ENCODE measurements around the gene WDR18. TPM values are rescaled to one million over a fixed set of nuclear protein-coding genes. Genes with fewer than 3 reads are reported as not detected.

The WDR18 gene
- total RNA-seq, 1 experiment from 2014 or later, result 124 TPM

GRCh38 chr19:974564-975257 lies 9.4 kb upstream of the WDR18 start (continued):
- TF ChIP-seq SRF (IDR thresholded peaks at IDR 0.05; ENCODE audit: low read depth) (no peak), TCF7L2 (IDR thresholded peaks at IDR 0.05; ENCODE audit: borderline replicate concordance, extremely low read depth, insufficient read depth, insufficient read length) (no peak), JUND (IDR thresholded peaks at IDR 0.05) (no peak), ATF3 (IDR thresholded peaks at IDR 0.05) (no peak), POLR2A (IDR thresholded peaks at IDR 0.05; ENCODE audit: borderline replicate concordance, extremely low read depth, insufficient read depth, insufficient read length) (no peak), ZNF274 (IDR thresholded peaks at IDR 0.05; ENCODE audit: low read depth, low read length) (no peak), ZFX (IDR thresholded peaks at IDR 0.05) (no peak), CBX3 (IDR thresholded peaks at IDR 0.05; ENCODE audit: low read depth) (no peak), SIN3A (IDR thresholded peaks at IDR 0.05; ENCODE audit: low read depth) (no peak), POLR2AphosphoS5 (IDR thresholded peaks at IDR 0.05; ENCODE audit: low read depth, low read length) (no peak), EZH2phosphoT487 (IDR thresholded peaks at IDR 0.05; ENCODE audit: borderline replicate concordance) (no peak), FOSL1 (IDR thresholded peaks at IDR 0.05; ENCODE audit: low read depth) (no peak)

- DNase-seq (ENCODE audit: low read depth, low spot score) (no peak), ATAC-seq (no peak)
- Histone ChIP-seq H4K20me1 (ENCODE audit: insufficient read depth) (no peaks in the 10 kb centered on the region), H3K27ac (ENCODE audit: low read depth, low read length) (no peak overlapping the region), H3K9me2 (ENCODE audit: insufficient read depth) (no peaks in the 10 kb centered on the region), H2AFZ (ENCODE audit: low read depth, low read length, poor library complexity, severe bottlenecking) (no peak overlapping the region), H3K9me3 (ENCODE audit: control insufficient read depth in 1 of 2, insufficient read depth in 1 of 2, low read depth in 1 of 2, low read length in 2 of 2) (peaks cover 0 to 3% of the 10 kb centered on the region in 2 experiments; a peak in 2 of 4 replicates), H3K4me3 (replicated peaks in 1 of 2; ENCODE audit: low read depth in 1 of 2, low read length in 2 of 2) (no peak overlapping the region), H3K4me1 (ENCODE audit: control insufficient read depth in 1 of 2, insufficient read depth in 2 of 2, low read length in 2 of 2) (peaks cover 8 to 13% of the 10 kb centered on the region in 2 experiments; a peak in 3 of 4 replicates), H3K27me3 (ENCODE audit: insufficient read depth, low read length) (no peaks in the 10 kb centered on the region), H3K79me2 (ENCODE audit: insufficient read depth, low read length) (no peaks in the 10 kb centered on the region), H3K36me3 (ENCODE audit: control insufficient read depth in 1 of 2, insufficient read depth in 2 of 2, low read length in 2 of 2) (peaks cover 3 to 10% of the 10 kb centered on the region in 2 experiments; a peak in 2 of 4 replicates), H3K9ac (ENCODE audit: low read length) (no peak overlapping the region), H3K4me2 (ENCODE audit: low read length) (no peak overlapping the region)
- ChIA-PET RAD21 (ENCODE audit: low non-redundant PET in 1 of 2, low total read pairs in 2 of 2, uncharacterized antibody in 2 of 2, unreplicated experiment in 2 of 2) (no interaction called here), POLR2A (no interaction called here), CTCF (no interaction called here)
- no TSS peak for BruUV-seq (replicated peaks)
- intact Hi-C loops (cut with micrococcal nuclease), result no loop called here
- no peak for TF ChIP-seq CTCF (IDR thresholded peaks at IDR 0.05 in 2 of 3, conservative IDR thresholded peaks at IDR 0.05 in 1 of 3; ENCODE audit: borderline replicate concordance in 1 of 3, insufficient read depth in 1 of 3, low read depth in 2 of 3, low read length in 2 of 3)
- no peak for TF ChIP-seq MAX (IDR thresholded peaks at IDR 0.05)
- TF ChIP-seq ATF3 (IDR thresholded peaks at IDR 0.05), result no peak
- TF ChIP-seq TCF7L2 (IDR thresholded peaks at IDR 0.05; ENCODE audit: borderline replicate concordance, extremely low read depth, insufficient read depth, insufficient read length), result no peak
- no peak for TF ChIP-seq FOSL1 (IDR thresholded peaks at IDR 0.05; ENCODE audit: low read depth)
- no peak for TF ChIP-seq CEBPB (IDR thresholded peaks at IDR 0.05; ENCODE audit: low read depth)
- no peak for TF ChIP-seq ZNF274 (IDR thresholded peaks at IDR 0.05; ENCODE audit: low read depth, low read length)
- no peak for TF ChIP-seq REST (IDR thresholded peaks at IDR 0.05; ENCODE audit: low read depth)
These were observed 7.7 kb upstream of the WDR18 start for GRCh38 chr19:976476-976875.

Data from HCT116 (cell line).